K562 (cell line): Measurements from ENCODE around the gene SAMD11. TPM values are rescaled to one million over a fixed set of nuclear protein-coding genes. Genes with fewer than 3 reads are reported as not detected.

Source experiments
- ATAC-seq: fragments of 200-7000 bp; cut with Tn5 transposase; 3 replicates; pipeline ENCODE4 v1.9.1; 2020; ENCODE audit warnings: moderate library complexity
- BruUV-seq: library from RNA; stranded (reverse); fragments of 400-500 nt; replicated peaks from 2 replicates; lab custom pipeline; 2021; lab: Mats Ljungman, UMichigan
- CTCF ChIA-PET: fragments of 300-600 bp; formaldehyde crosslinking; extraction: SDS; loops from one replicate; lab custom pipeline; 2021; ENCODE audit warnings: low intra/inter-chr PET ratio; lab: Yijun Ruan, JAX
- POLR2A ChIA-PET: fragments of 300-600, 350-650 bp; sonication (Branson Sonifier 250); formaldehyde crosslinking; extraction: SDS; loops from one replicate; lab custom pipeline; 2021; ENCODE audit warnings: antibody characterized with exemption, inconsistent platforms; lab: Yijun Ruan, JAX
- DNase-seq, 4 experiments: peaks; one replicate each; pipeline versions ENCODE4 v3.0.0 to v3.0.0-alpha.2; 2011 to 2018; ENCODE audit warnings: low spot score in 3 of 4, mixed read lengths in 3 of 4; ENCODE audit errors: extremely low read depth in 1 of 4
- FAIRE-seq: peaks from 2 replicates; lab custom pipeline; 2011; peaks lifted over from hg19 to GRCh38; lab: Jason Lieb, UNC
- H2AFZ ChIP-seq: 2 replicates; pipeline ENCODE4 v1.6.0; 2011; ENCODE audit warnings: low read depth, low read length, control low read depth, inconsistent platforms
- H3K27ac ChIP-seq: fragments of 200-600 bp; 3 replicates; pipeline ENCODE4 v1.8.0; 2011; ENCODE audit warnings: low read depth, mild to moderate bottlenecking, control low read depth, inconsistent platforms, low read length, moderate library complexity, mixed read lengths; ENCODE audit errors: extremely low read depth
- H3K27me3 ChIP-seq, 2 experiments: fragments of 300-600 bp in 1 of 2; 2 replicates in 1 of 2; 3 replicates in 1 of 2; pipeline versions ENCODE4 v1.6.0 to v1.8.0; 2011; ENCODE audit warnings: inconsistent platforms in 2 of 2, low read length in 2 of 2, mild to moderate bottlenecking in 1 of 2, mixed read lengths in 1 of 2, moderate library complexity in 1 of 2; ENCODE audit not compliant: control insufficient read depth in 2 of 2, insufficient read depth in 2 of 2
- H3K36me3 ChIP-seq: fragments of 300-600 bp; 3 replicates; pipeline ENCODE4 v1.8.0; 2011; ENCODE audit warnings: mild to moderate bottlenecking, low read length, inconsistent platforms; ENCODE audit not compliant: control insufficient read depth, insufficient read depth
- H3K4me1 ChIP-seq, 2 experiments: fragments of 200-600 bp in 1 of 2; replicated peaks in 1 of 2; 2 replicates in 1 of 2; 3 replicates in 1 of 2; pipeline versions ENCODE4 v1.5.1 to v1.8.0; 2011; ENCODE audit warnings: inconsistent platforms in 2 of 2, low read length in 2 of 2, mild to moderate bottlenecking in 1 of 2, mixed read lengths in 1 of 2, moderate library complexity in 1 of 2; ENCODE audit not compliant: control insufficient read depth in 2 of 2, insufficient read depth in 2 of 2
- H3K4me2 ChIP-seq: 2 replicates; pipeline ENCODE4 v1.6.1; 2011; ENCODE audit warnings: low read length, control low read depth, inconsistent platforms, mixed read lengths; ENCODE audit not compliant: insufficient read depth
- H3K4me3 ChIP-seq: fragments of 200-600 bp; sonication (generic), shearing (Covaris generic); 2 replicates; pipeline ENCODE4 v1.5.1; 2016; ENCODE audit warnings: control low read depth, inconsistent platforms
- H3K79me2 ChIP-seq: fragments of 200-600 bp; 3 replicates; pipeline ENCODE4 v1.8.0; 2011; ENCODE audit warnings: low read length, inconsistent platforms; ENCODE audit not compliant: control insufficient read depth, insufficient read depth
- H3K9ac ChIP-seq, 2 experiments: 2 replicates each; pipeline versions ENCODE4 v1.6.0 to v1.6.1; 2011; ENCODE audit warnings: low read depth in 2 of 2, low read length in 2 of 2, control low read depth in 1 of 2, inconsistent platforms in 1 of 2, mild to moderate bottlenecking in 1 of 2, mixed read lengths in 1 of 2; ENCODE audit not compliant: insufficient read depth in 1 of 2
- H3K9me1 ChIP-seq: one replicate; pipeline ENCODE4 v1.6.0; 2011; ENCODE audit warnings: inconsistent platforms, mild to moderate bottlenecking, low read length, moderate library complexity; ENCODE audit not compliant: control insufficient read depth, insufficient read depth
- H3K9me3 ChIP-seq: replicated peaks from 2 replicates; pipeline ENCODE4 v1.5.1; 2011; ENCODE audit warnings: low read depth, low read length, inconsistent platforms; ENCODE audit not compliant: control insufficient read depth, insufficient read depth
- H4K20me1 ChIP-seq: replicated peaks from 2 replicates; pipeline ENCODE4 v1.6.1; 2011; ENCODE audit warnings: low read length, inconsistent platforms, mixed read lengths; ENCODE audit not compliant: control insufficient read depth, insufficient read depth
- COPS2 ChIP-seq: fragments of 450-650 bp; conservative IDR thresholded peaks from 2 replicates; pipeline ENCODE4 v1.6.1; 2016; ENCODE audit warnings: mild to moderate bottlenecking, moderate library complexity
- FIP1L1 ChIP-seq: fragments of 200-400 bp; formaldehyde crosslinking; IDR thresholded peaks from 2 replicates; pipeline ENCODE4 v1.6.1; 2018; ENCODE audit warnings: mild to moderate bottlenecking, low read depth, low read length; ENCODE audit not compliant: poor library complexity, severe bottlenecking
- GTF3C2 ChIP-seq: IDR thresholded peaks from 3 replicates; pipeline ENCODE4 v1.6.1; 2011; ENCODE audit warnings: borderline replicate concordance, mild to moderate bottlenecking, moderate library complexity; ENCODE audit not compliant: insufficient read length; ENCODE audit errors: extremely low read depth
- IRF9 ChIP-seq: fragments of 450-650 bp; IDR thresholded peaks from 2 replicates; pipeline ENCODE4 v1.6.1; 2016; ENCODE audit warnings: missing biosample characterization, missing genetic modification characterization
- NFIC ChIP-seq: fragments of 450-650 bp; IDR thresholded peaks from 2 replicates; pipeline ENCODE4 v1.6.1; 2017; ENCODE audit warnings: mild to moderate bottlenecking, inconsistent platforms
- NRF1 ChIP-seq, 2 experiments: fragments of 450-650 bp; IDR thresholded peaks in 1 of 2; conservative IDR thresholded peaks in 1 of 2; 2 replicates each; pipeline ENCODE4 v1.6.1; 2014; ENCODE audit warnings: mild to moderate bottlenecking in 2 of 2
- PPARD ChIP-seq: fragments of 250-450 bp; sonication (Bioruptor Pico); IDR thresholded peaks from 2 replicates; pipeline ENCODE4 v1.8.0; 2022; ENCODE audit warnings: inconsistent platforms, mild to moderate bottlenecking, moderate library complexity
- PRDM10 ChIP-seq: fragments of 450-650 bp; IDR thresholded peaks from 2 replicates; pipeline ENCODE4 v1.6.1; 2018; ENCODE audit not compliant: partially characterized antibody
- TAF7 ChIP-seq: fragments of 450-650 bp; IDR thresholded peaks from 2 replicates; pipeline ENCODE4 v1.6.1; 2016; ENCODE audit warnings: missing genetic modification characterization, missing compliant biosample characterization
- TBL1XR1 ChIP-seq, 2 experiments: IDR thresholded peaks; 2 replicates each; pipeline ENCODE4 v1.6.1; 2012; ENCODE audit warnings: improper control_type of control experiment in 2 of 2, low read length in 2 of 2, mild to moderate bottlenecking in 1 of 2
- TRIM25 ChIP-seq: fragments of 450-650 bp; IDR thresholded peaks from 2 replicates; pipeline ENCODE4 v1.7.0; 2016; ENCODE audit warnings: borderline replicate concordance
- ZFPM2 ChIP-seq: fragments of 250-450 bp; sonication (Bioruptor Pico); IDR thresholded peaks from 2 replicates; pipeline ENCODE4 v1.5.1; 2022; ENCODE audit warnings: mild to moderate bottlenecking
- ZNF212 ChIP-seq: fragments of 450-650 bp; formaldehyde crosslinking; IDR thresholded peaks from 2 replicates; pipeline ENCODE4 v1.4.0; 2020; ENCODE audit warnings: mild to moderate bottlenecking
- WGBS: fragments of 100-300 bp; shearing (Covaris generic); methylation state at CpG from one replicate; pipeline ENCODE4 v1.1.6; 2016; ENCODE audit warnings: low coverage, mixed read lengths; ENCODE audit not compliant: insufficient coverage; ENCODE audit errors: missing lambda C conversion rate; 5-methylcytosine and 5-hydroxymethylcytosine counted together
- in situ Hi-C: fragments of 300-500 bp; cut with MboI; formaldehyde crosslinking; loops from 4 replicates; pipeline ENCODE4 v1.15.0; 2018; ENCODE audit warnings: inconsistent platforms, mixed read lengths
- intact Hi-C: fragments of 100-400 bp; cut with micrococcal nuclease; formaldehyde crosslinking; loops from 2 replicates; pipeline ENCODE4 v1.14.2; 2022
- polyA plus RNA-seq, 8 experiments: library from polyadenylated mRNA; depleted of rRNA in 4 of 8; stranded (reverse) in 5 of 8; unstranded in 3 of 8; fragments of >200 nt; fragmentation: Nextera tagmentation in 2 of 8; fragmentation: Illumina TruSeq in 1 of 8; extraction: Ambion mirVana in 2 of 8; extraction: Trizol in 1 of 8; gene quantifications; 2 replicates each; pipeline versions ENCODE4 v1.2.1 to v1.2.3, GENCODE V29; 2011 to 2014; ENCODE audit warnings: inconsistent platforms in 1 of 8, missing spikeins in 1 of 8
- total RNA-seq, 7 experiments: library from RNA; depleted of rRNA in 6 of 7; stranded (reverse); fragments of >200 nt in 6 of 7; fragmentation: Illumina TruSeq in 2 of 7; extraction: Trizol in 2 of 7; gene quantifications; 2 replicates each; pipeline versions ENCODE4 v1.2.1 to v1.2.3, GENCODE V29; 2011 to 2021; ENCODE audit warnings: low replicate concordance in 1 of 7

Gene SAMD11
- total and polyA plus RNA-seq, 9 of the 15 experiments (the other 6 are each of a cell fraction or from before 2014, with no cell fraction given), result 0.07 to 0.82 (median 0.11) TPM; not detected in 2

GRCh38 chr1:935751-936231, 12.1 kb downstream of the SAMD11 start:
- Histone ChIP-seq H3K4me1 (peaks cover 14 to 77% of the 10 kb centered on the region in 2 experiments), H2AFZ (no peak overlapping the region), H3K36me3 (no peaks in the 10 kb centered on the region), H3K9me1 (no peaks in the 10 kb centered on the region), H3K4me3 (no peak overlapping the region), H3K27ac (no peak overlapping the region), H4K20me1 (peaks cover 14% of the 10 kb centered on the region), H3K9me3 (no peaks in the 10 kb centered on the region), H3K27me3 (peaks cover 11 to 41% of the 10 kb centered on the region in 2 experiments; a peak in 4 of 5 replicates), H3K4me2 (no peak overlapping the region), H3K79me2 (no peaks in the 10 kb centered on the region), H3K9ac (no peak overlapping the region)
- ChIA-PET POLR2A (interaction anchor here (0.6 to 1.0 kb wide), 2 partner anchors 10 to 19 kb away, joined by 4 read pairs; no protein-coding TSS in a partner anchor), CTCF (no interaction called here)
- BruUV-seq, result no TSS peak
- DNase-seq, result peak; percentile 65 to 74 (median 68)
- peak; percentile 71 for FAIRE-seq
- WGBS, result 2% methylated on average over 29 of the region's 30 CpGs
- ATAC-seq, result no peak
- in situ Hi-C loops (no loop called here), intact Hi-C loops (no loop called here)
- TF ChIP-seq PRDM10 (no peak), IRF9 (tag) (no peak), PPARD (CRISPR knock-in tag) (no peak), ZFPM2 (no peak), GTF3C2 (no peak), TAF7 (tag) (no peak), FIP1L1 (peak; percentile 12), NRF1 (conservative IDR thresholded peaks at IDR 0.05 in 1 of 2, IDR thresholded peaks at IDR 0.05 in 1 of 2) (peak in 1 of 2 experiments; percentile 27; a peak in 1 of 4 replicates), NFIC (peak; percentile 96), ZNF212 (CRISPR knock-in tag) (no peak), COPS2 (no peak), TRIM25 (no peak), TBL1XR1 (IDR thresholded peaks at IDR 0.05; ENCODE audit: low read length in 2 of 2) (no peak)
